ENCODE measurements around the gene SYNPR. TPM values are rescaled to one million over a fixed set of nuclear protein-coding genes. Genes with fewer than 3 reads are reported as not detected.
A peak's percentile ranks its signal among the peaks of the same experiment; 100 is the strongest.
"Not testable (repeated sequence)": the region's sequence is repeated elsewhere in the genome, so short reads cannot be mapped to it uniquely, and the experiment has no call there.

Gene SYNPR
- total RNA-seq, 1 experiment from 2014 or later: 0.85 TPM

GRCh38 chr3:63255819-63256218 is 22.3 kb upstream of the SYNPR start:
- ATAC-seq, CTCF ChIA-PET, H3K27ac Mint-ChIP-seq, POLR2A ChIA-PET, H3K4me3 Mint-ChIP-seq: not testable (repeated sequence)
- Mint-ChIP-seq H3K9me3 (peaks cover 38% of the 10 kb centered on the region), H3K4me1 (peaks cover 21% of the 10 kb centered on the region), H3K27me3 (ENCODE audit: low read depth) (peaks cover 26% of the 10 kb centered on the region), H3K36me3 (peaks cover 15% of the 10 kb centered on the region)
- DNase-seq (ENCODE audit: low spot score): peak; percentile 62
- TF ChIP-seq FOXK1 (CRISPR knock-in tag; IDR thresholded peaks at IDR 0.05) (peak; percentile 87), TEAD1 (CRISPR knock-in tag; IDR thresholded peaks at IDR 0.05) (0 out of 2 replicates have a peak, but pooled peaks have one; percentile 18), CBFB (CRISPR knock-in tag; IDR thresholded peaks at IDR 0.05; ENCODE audit: low read depth) (0 out of 2 replicates have a peak, but pooled peaks have one; percentile 27), ZBTB21 (CRISPR knock-in tag; IDR thresholded peaks at IDR 0.05; ENCODE audit: borderline replicate concordance) (0 out of 2 replicates have a peak, but pooled peaks have one; percentile 50), FOXP4 (CRISPR knock-in tag; IDR thresholded peaks at IDR 0.05) (peak; percentile 87)
- TF ChIP-seq, protein P1, sequence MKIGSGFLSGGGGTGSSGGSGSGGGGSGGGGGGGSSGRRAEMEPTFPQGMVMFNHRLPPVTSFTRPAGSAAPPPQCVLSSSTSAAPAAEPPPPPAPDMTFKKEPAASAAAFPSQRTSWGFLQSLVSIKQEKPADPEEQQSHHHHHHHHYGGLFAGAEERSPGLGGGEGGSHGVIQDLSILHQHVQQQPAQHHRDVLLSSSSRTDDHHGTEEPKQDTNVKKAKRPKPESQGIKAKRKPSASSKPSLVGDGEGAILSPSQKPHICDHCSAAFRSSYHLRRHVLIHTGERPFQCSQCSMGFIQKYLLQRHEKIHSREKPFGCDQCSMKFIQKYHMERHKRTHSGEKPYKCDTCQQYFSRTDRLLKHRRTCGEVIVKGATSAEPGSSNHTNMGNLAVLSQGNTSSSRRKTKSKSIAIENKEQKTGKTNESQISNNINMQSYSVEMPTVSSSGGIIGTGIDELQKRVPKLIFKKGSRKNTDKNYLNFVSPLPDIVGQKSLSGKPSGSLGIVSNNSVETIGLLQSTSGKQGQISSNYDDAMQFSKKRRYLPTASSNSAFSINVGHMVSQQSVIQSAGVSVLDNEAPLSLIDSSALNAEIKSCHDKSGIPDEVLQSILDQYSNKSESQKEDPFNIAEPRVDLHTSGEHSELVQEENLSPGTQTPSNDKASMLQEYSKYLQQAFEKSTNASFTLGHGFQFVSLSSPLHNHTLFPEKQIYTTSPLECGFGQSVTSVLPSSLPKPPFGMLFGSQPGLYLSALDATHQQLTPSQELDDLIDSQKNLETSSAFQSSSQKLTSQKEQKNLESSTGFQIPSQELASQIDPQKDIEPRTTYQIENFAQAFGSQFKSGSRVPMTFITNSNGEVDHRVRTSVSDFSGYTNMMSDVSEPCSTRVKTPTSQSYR (CRISPR knock-in tag; IDR thresholded peaks at IDR 0.05): peak; percentile 80; the same call in 1 of the 2 replicates

GRCh38 chr3:63264716-63265115 is 13.4 kb upstream of the SYNPR start:
- no peaks in the 10 kb centered on the region for H3K4me1 Mint-ChIP-seq
- H3K36me3 Mint-ChIP-seq: no peaks in the 10 kb centered on the region
- CTCF ChIA-PET: no interaction called here
- no peak overlapping the region for H3K27ac Mint-ChIP-seq
- H3K4me3 Mint-ChIP-seq: no peak overlapping the region
- DNase-seq (ENCODE audit: low spot score) (no peak), ATAC-seq (no peak)
- POLR2A ChIA-PET: interaction anchor here (0.5 kb wide), 1 partner anchor 12 kb away, joined by 3 read pairs; no protein-coding TSS in a partner anchor
- H3K9me3 Mint-ChIP-seq: peaks cover 6% of the 10 kb centered on the region
- TF ChIP-seq EMX1 (CRISPR knock-in tag; IDR thresholded peaks at IDR 0.05) (no peak), NR2C2 (CRISPR knock-in tag; IDR thresholded peaks at IDR 0.05) (no peak), ZMAT4 (CRISPR knock-in tag; IDR thresholded peaks at IDR 0.05) (no peak), NR3C1 (CRISPR knock-in tag; conservative IDR thresholded peaks at IDR 0.05; ENCODE audit: low read depth) (no peak), MAX (CRISPR knock-in tag; IDR thresholded peaks at IDR 0.05) (no peak), ZNF121 (CRISPR knock-in tag; IDR thresholded peaks at IDR 0.05) (no peak), MXD4 (CRISPR knock-in tag; IDR thresholded peaks at IDR 0.05; ENCODE audit: borderline replicate concordance) (no peak), RORB (CRISPR knock-in tag; IDR thresholded peaks at IDR 0.05) (no peak), GTF2I (CRISPR knock-in tag; conservative IDR thresholded peaks at IDR 0.05) (no peak), TCF7 (CRISPR knock-in tag; IDR thresholded peaks at IDR 0.05; ENCODE audit: low read depth) (no peak)
- H3K27me3 Mint-ChIP-seq (ENCODE audit: low read depth): peaks cover 19% of the 10 kb centered on the region

DNA sequence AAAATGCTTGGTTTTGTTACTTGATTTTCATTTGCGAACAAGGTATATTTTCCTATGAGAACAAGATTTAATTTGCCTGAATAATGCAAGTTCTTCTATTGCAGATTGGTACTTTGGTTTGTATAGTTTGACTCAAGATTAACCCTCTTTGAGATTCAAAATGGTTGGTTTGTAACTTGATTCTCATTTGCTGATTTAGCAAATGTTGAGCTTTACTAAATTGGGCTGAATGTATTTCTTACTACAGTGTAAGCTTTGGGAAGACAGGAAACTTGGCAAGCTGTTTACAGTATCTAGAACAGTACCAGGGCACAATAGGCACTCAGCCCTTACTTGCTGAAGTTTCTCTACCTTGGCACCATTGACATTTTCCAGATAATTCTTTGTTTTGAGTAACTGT is 3.7 kb upstream of the SYNPR start:
- DNase-seq (ENCODE audit: low spot score) (no peak), ATAC-seq (no peak)
- ChIA-PET CTCF (no interaction called here), POLR2A (no interaction called here)
- H3K27ac Mint-ChIP-seq: no peak overlapping the region
- no peaks in the 10 kb centered on the region for H3K36me3 Mint-ChIP-seq
- H3K27me3 Mint-ChIP-seq (ENCODE audit: low read depth): peaks cover 58% of the 10 kb centered on the region
- no peak for TF ChIP-seq CREB1 (CRISPR knock-in tag; IDR thresholded peaks at IDR 0.05)
- TF ChIP-seq, protein P2, sequence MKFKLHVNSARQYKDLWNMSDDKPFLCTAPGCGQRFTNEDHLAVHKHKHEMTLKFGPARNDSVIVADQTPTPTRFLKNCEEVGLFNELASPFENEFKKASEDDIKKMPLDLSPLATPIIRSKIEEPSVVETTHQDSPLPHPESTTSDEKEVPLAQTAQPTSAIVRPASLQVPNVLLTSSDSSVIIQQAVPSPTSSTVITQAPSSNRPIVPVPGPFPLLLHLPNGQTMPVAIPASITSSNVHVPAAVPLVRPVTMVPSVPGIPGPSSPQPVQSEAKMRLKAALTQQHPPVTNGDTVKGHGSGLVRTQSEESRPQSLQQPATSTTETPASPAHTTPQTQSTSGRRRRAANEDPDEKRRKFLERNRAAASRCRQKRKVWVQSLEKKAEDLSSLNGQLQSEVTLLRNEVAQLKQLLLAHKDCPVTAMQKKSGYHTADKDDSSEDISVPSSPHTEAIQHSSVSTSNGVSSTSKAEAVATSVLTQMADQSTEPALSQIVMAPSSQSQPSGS (CRISPR knock-in tag; IDR thresholded peaks at IDR 0.05; ENCODE audit: borderline replicate concordance, low read depth): no peak
- TF ChIP-seq, protein P3, sequence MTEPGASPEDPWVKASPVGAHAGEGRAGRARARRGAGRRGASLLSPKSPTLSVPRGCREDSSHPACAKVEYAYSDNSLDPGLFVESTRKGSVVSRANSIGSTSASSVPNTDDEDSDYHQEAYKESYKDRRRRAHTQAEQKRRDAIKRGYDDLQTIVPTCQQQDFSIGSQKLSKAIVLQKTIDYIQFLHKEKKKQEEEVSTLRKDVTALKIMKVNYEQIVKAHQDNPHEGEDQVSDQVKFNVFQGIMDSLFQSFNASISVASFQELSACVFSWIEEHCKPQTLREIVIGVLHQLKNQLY (CRISPR knock-in tag; IDR thresholded peaks at IDR 0.05): no peak
- TF ChIP-seq ZMAT4 (CRISPR knock-in tag; IDR thresholded peaks at IDR 0.05): no peak
- no peak for TF ChIP-seq GABPB1 (CRISPR knock-in tag; IDR thresholded peaks at IDR 0.05)
- no peak for TF ChIP-seq NR3C1 (CRISPR knock-in tag; conservative IDR thresholded peaks at IDR 0.05; ENCODE audit: low read depth)
- no peak for TF ChIP-seq SMAD4 (CRISPR knock-in tag; IDR thresholded peaks at IDR 0.05)
- H3K9me3 Mint-ChIP-seq: peaks cover 6% of the 10 kb centered on the region; the same call in 1 of the 2 replicates
- H3K4me3 Mint-ChIP-seq: no peak overlapping the region
- peaks cover 17% of the 10 kb centered on the region for H3K4me1 Mint-ChIP-seq

Measured in WTC11 (cell line).